SH-SY5Y (cell line): Measurements from ENCODE around the gene KLK6.

Experiments
- GATA2 ChIP-seq: IDR thresholded peaks from 2 replicates; pipeline ENCODE4 v1.6.1; 2011; ENCODE audit warnings: mild to moderate bottlenecking, low read depth, low read length
- GATA3 ChIP-seq: IDR thresholded peaks from 2 replicates; pipeline ENCODE4 v1.6.1; 2011; ENCODE audit warnings: low read depth, mild to moderate bottlenecking, low read length, moderate library complexity

GRCh38 chr19:51003316-51003715 lies 33.9 kb upstream of the KLK6 start:
- TF ChIP-seq GATA2 (no peak), GATA3 (no peak)
